ENCODE measurements around the gene GPT2.

- TF ChIP-seq CTCF (conservative IDR thresholded peaks at IDR 0.05) (peak; percentile 91), ZFX (IDR thresholded peaks at IDR 0.05) (no peak)
Observed at GRCh38 chr16:46853713-46854443, 30.3 kb upstream of the GPT2 start.

Measured in C4-2B (cell line).